Stimulated activated naive B cell treated with anti-CD40 and anti-IgM and Interleukin-4, amounts not matched to agents 10 μg/mL and 1 μg/mL and 100 μg/mL, for 72 hours (primary cell): ENCODE data around the gene QRSL1.
"Not testable (repeated sequence)": the region's sequence is repeated elsewhere in the genome, so short reads cannot be mapped to it uniquely, and the experiment has no call there.

Experiments used
- ATAC-seq, 2 donors: fragments of 150-1000 bp; cut with Tn5 transposase; replicated peaks; 2 replicates each; pipeline ENCODE4 v1.10.0; 2021; ENCODE audit warnings: moderate library complexity in 1 of 2
- DNase-seq: peaks from one replicate; pipeline ENCODE4 v3.0.0; 2021
- H3K27ac Mint-ChIP-seq: one replicate; pipeline ENCODE4 v1.8.0; 2022; ENCODE audit warnings: mild to moderate bottlenecking, mixed read lengths
- H3K27me3 Mint-ChIP-seq, 2 donors: one replicate each; pipeline ENCODE4 v1.8.0; 2022; ENCODE audit warnings: mixed read lengths in 2 of 2
- H3K36me3 Mint-ChIP-seq, 2 donors: one replicate each; pipeline ENCODE4 v1.8.0; 2022; ENCODE audit warnings: mixed read lengths in 2 of 2, mild to moderate bottlenecking in 1 of 2
- H3K4me1 Mint-ChIP-seq, 2 donors: one replicate each; pipeline ENCODE4 v1.8.0; 2022; ENCODE audit warnings: mixed read lengths in 2 of 2, mild to moderate bottlenecking in 1 of 2
- H3K4me3 Mint-ChIP-seq, 2 donors: one replicate each; pipeline ENCODE4 v1.8.0; 2022; ENCODE audit warnings: mild to moderate bottlenecking in 2 of 2, mixed read lengths in 2 of 2, moderate library complexity in 1 of 2
- H3K9me3 Mint-ChIP-seq, 2 donors: one replicate each; pipeline ENCODE4 v1.8.0; 2022; ENCODE audit warnings: mixed read lengths in 2 of 2, mild to moderate bottlenecking in 1 of 2

Gene QRSL1, protein sequence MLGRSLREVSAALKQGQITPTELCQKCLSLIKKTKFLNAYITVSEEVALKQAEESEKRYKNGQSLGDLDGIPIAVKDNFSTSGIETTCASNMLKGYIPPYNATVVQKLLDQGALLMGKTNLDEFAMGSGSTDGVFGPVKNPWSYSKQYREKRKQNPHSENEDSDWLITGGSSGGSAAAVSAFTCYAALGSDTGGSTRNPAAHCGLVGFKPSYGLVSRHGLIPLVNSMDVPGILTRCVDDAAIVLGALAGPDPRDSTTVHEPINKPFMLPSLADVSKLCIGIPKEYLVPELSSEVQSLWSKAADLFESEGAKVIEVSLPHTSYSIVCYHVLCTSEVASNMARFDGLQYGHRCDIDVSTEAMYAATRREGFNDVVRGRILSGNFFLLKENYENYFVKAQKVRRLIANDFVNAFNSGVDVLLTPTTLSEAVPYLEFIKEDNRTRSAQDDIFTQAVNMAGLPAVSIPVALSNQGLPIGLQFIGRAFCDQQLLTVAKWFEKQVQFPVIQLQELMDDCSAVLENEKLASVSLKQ

DNA sequence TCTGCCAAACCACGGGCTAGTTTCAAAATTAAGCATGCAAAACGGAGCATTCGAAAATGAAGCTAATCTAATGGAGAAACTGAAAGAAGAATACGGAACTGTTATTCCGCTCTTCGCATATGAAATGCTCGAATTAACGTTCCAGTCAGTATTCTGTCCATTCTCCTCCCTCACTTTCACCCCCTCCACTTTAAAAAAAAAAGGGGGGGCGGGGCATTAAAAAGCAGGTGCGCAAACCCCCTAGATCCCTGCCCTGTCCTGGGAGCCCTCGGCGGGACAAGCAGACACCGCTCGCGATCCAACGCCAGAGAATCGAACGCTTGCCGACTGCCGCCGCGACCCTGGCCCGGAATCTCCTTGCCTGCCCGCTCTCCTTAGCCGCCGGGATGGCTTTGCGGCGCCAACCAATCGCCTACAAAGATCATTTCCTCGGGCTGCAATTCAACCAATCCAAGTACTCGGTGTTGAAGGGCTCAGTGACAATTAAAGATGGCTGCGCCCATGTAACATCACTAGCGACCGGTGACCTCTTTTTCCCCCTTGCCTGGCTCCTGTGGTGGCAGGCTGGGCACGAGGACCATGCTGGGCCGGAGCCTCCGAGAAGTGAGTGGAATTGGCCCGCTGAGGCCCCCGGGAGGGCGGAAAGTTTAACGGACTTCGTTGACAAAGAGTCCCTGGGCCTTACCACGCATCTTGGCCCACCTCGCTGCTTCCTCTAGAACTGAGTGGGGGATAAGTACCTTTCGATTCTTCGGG, at the start of gene QRSL1, which contains the start of gene RTN4IP1:
Gene QRSL1 (plus strand): TSS at position 476 of the 756 bp plus-strand sequence. CDS start 104 bp downstream, at position 580.
Gene RTN4IP1 (minus strand): TSS at position 396 of the 756 bp plus-strand sequence. CDS start 477 bp downstream, outside the sequence.
- Mint-ChIP-seq H3K4me3 (peak within 1 kb of the TSS; percentile 93 to 94), H3K27me3 (no peaks in the 10 kb centered on the region), H3K9me3 (no peaks in the 10 kb centered on the region), H3K4me1 (peaks cover 34 to 58% of the 10 kb centered on the region in 2 donors), H3K27ac (peak within 1 kb of the TSS; percentile 99), H3K36me3 (peaks cover 7 to 23% of the 10 kb centered on the region in 2 donors)
- DNase-seq (peak; percentile 89), ATAC-seq (peak; percentile 93 to 94)

DNA sequence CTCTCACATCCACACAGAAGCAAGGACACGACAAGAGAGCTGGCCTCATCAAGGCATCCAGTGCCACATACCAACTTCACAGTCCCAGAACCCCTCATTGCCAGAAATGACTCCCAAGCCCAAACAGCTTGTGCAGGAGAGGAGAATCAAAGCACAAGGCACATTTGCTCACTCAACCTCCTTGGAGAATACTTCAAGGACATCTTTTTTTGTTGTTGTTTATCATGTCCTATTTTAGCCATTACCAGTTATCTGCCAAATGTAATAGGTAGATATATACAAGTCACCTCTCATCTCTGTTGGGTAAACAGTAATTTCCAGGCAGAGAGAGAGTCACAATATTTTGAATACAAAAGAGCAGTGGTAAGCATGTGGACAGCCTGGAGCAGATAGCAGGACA, 47.9 kb upstream of the QRSL1 start:
- no peaks in the 10 kb centered on the region for H3K27me3 Mint-ChIP-seq
- no peak overlapping the region for H3K27ac Mint-ChIP-seq
- no peak overlapping the region for H3K4me3 Mint-ChIP-seq
- no peak for ATAC-seq
- no peak for DNase-seq
- H3K36me3 Mint-ChIP-seq = peaks cover 8 to 28% of the 10 kb centered on the region in 2 donors
- H3K4me1 Mint-ChIP-seq = no peaks in the 10 kb centered on the region
- no peaks in the 10 kb centered on the region for H3K9me3 Mint-ChIP-seq

- Mint-ChIP-seq H3K4me3 (no peak overlapping the region), H3K27ac (no peak overlapping the region), H3K4me1 (peaks cover 0 to 3% of the 10 kb centered on the region in 2 donors), H3K27me3 (no peaks in the 10 kb centered on the region), H3K9me3 (peaks cover 2 to 4% of the 10 kb centered on the region in 2 donors), H3K36me3 (peaks cover 16 to 44% of the 10 kb centered on the region in 2 donors)
- ATAC-seq (no peak), DNase-seq (no peak)
Observed at GRCh38 chr6:106586815-106587415, 42.5 kb upstream of the QRSL1 start.

- DNase-seq, ATAC-seq, H3K27ac Mint-ChIP-seq, H3K4me1 Mint-ChIP-seq, H3K9me3 Mint-ChIP-seq, H3K4me3 Mint-ChIP-seq, H3K27me3 Mint-ChIP-seq: not testable (repeated sequence)
- H3K36me3 Mint-ChIP-seq = peaks cover 12 to 41% of the 10 kb centered on the region in 2 donors
Observed at GRCh38 chr6:106588937-106589336, 40.4 kb upstream of the QRSL1 start.

DNA sequence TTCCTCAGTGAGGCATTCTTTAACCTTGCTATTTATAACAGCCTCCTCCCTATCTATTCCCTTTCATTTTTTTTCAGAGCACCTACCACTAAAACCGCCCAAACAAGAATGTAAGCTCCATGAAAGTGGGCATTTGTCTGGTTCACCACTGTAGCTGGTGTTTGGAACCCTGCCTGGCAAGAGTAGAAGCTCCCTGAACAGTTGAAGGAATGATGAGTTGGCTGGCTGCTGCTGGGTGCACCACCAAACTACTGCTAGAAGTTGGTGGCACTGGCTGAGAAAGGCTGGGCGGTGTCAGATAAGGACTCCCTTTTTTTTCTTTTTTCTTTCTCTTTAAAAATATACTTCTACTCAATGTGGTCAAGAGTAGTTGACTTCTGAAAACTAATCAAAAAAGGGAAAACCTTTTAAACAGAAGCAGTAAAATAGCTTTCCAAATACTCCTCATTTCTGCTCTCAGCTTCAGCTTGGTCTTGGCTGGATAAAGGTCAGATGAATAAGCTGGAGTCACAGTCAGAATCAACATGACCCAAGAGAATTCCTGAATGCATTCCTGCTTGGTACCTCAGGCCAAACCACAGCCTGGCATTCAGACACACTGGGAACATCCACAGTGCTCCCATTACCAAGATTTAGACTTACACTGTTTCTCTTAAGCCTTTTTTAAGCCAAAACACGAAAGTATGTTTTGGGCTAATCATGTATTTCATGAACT, 38.1 kb upstream of the QRSL1 start:
- no peak overlapping the region for H3K4me3 Mint-ChIP-seq
- H3K27me3 Mint-ChIP-seq = no peaks in the 10 kb centered on the region
- ATAC-seq (no peak), DNase-seq (no peak)
- peaks cover 14 to 40% of the 10 kb centered on the region in 2 donors for H3K36me3 Mint-ChIP-seq
- peaks cover 0 to 3% of the 10 kb centered on the region in 2 donors for H3K4me1 Mint-ChIP-seq
- H3K9me3 Mint-ChIP-seq = peaks cover 2 to 4% of the 10 kb centered on the region in 2 donors
- H3K27ac Mint-ChIP-seq = no peak overlapping the region

- Mint-ChIP-seq H3K27ac (no peak overlapping the region), H3K9me3 (peaks cover 0 to 4% of the 10 kb centered on the region in 2 donors), H3K27me3 (no peaks in the 10 kb centered on the region), H3K4me3 (no peak overlapping the region), H3K4me1 (peaks cover 0 to 8% of the 10 kb centered on the region in 2 donors), H3K36me3 (peaks cover 22 to 32% of the 10 kb centered on the region in 2 donors)
- ATAC-seq (no peak), DNase-seq (no peak)
Observed at GRCh38 chr6:106599440-106599839, 29.9 kb upstream of the QRSL1 start.

- ATAC-seq (no peak), DNase-seq (no peak)
- Mint-ChIP-seq H3K4me3 (no peak overlapping the region), H3K36me3 (peaks cover 19 to 34% of the 10 kb centered on the region in 2 donors), H3K9me3 (peaks cover 0 to 4% of the 10 kb centered on the region in 2 donors), H3K27me3 (no peaks in the 10 kb centered on the region), H3K27ac (no peak overlapping the region), H3K4me1 (peaks cover 4 to 13% of the 10 kb centered on the region in 2 donors)
Observed at GRCh38 chr6:106600329-106600728, 29.0 kb upstream of the QRSL1 start.

GRCh38 chr6:106608080-106608668, 21.2 kb upstream of the QRSL1 start:
- DNase-seq (peak; percentile 28), ATAC-seq (peak; percentile 85 to 88)
- Mint-ChIP-seq H3K4me3 (no peak overlapping the region), H3K9me3 (peaks cover 0 to 4% of the 10 kb centered on the region in 2 donors), H3K27ac (no peak overlapping the region), H3K36me3 (peaks cover 7 to 21% of the 10 kb centered on the region in 2 donors), H3K4me1 (peaks cover 20 to 40% of the 10 kb centered on the region in 2 donors), H3K27me3 (no peaks in the 10 kb centered on the region)

- no peak overlapping the region for H3K27ac Mint-ChIP-seq
- DNase-seq (peak; percentile 17), ATAC-seq (peak; percentile 55 to 66)
- no peaks in the 10 kb centered on the region for H3K27me3 Mint-ChIP-seq
- peaks cover 11 to 23% of the 10 kb centered on the region in 2 donors for H3K36me3 Mint-ChIP-seq
- peaks cover 0 to 4% of the 10 kb centered on the region in 2 donors for H3K9me3 Mint-ChIP-seq
- H3K4me1 Mint-ChIP-seq = peaks cover 29 to 45% of the 10 kb centered on the region in 2 donors
- H3K4me3 Mint-ChIP-seq = no peak overlapping the region
Observed at GRCh38 chr6:106609699-106610098, 19.7 kb upstream of the QRSL1 start.

- no peak for DNase-seq
- Mint-ChIP-seq H3K36me3 (peaks cover 8 to 18% of the 10 kb centered on the region in 2 donors), H3K4me1 (peaks cover 30 to 51% of the 10 kb centered on the region in 2 donors), H3K4me3 (no peak overlapping the region), H3K27me3 (no peaks in the 10 kb centered on the region), H3K9me3 (peaks cover 0 to 4% of the 10 kb centered on the region in 2 donors), H3K27ac (no peak overlapping the region)
- ATAC-seq = no peak
Observed at GRCh38 chr6:106611030-106611429, 18.3 kb upstream of the QRSL1 start.

- no peak for DNase-seq
- peaks cover 9 to 23% of the 10 kb centered on the region in 2 donors for H3K36me3 Mint-ChIP-seq
- peaks cover 34 to 57% of the 10 kb centered on the region in 2 donors for H3K4me1 Mint-ChIP-seq
- peak overlapping the region; percentile 83 for H3K27ac Mint-ChIP-seq
- H3K4me3 Mint-ChIP-seq = peak overlapping the region in 1 of 2 donors; percentile 11
- H3K27me3 Mint-ChIP-seq = no peaks in the 10 kb centered on the region
- H3K9me3 Mint-ChIP-seq = peaks cover 0 to 4% of the 10 kb centered on the region in 2 donors
- peak; percentile 47 to 64 for ATAC-seq
Observed at GRCh38 chr6:106612671-106613416, 16.5 kb upstream of the QRSL1 start.

- Mint-ChIP-seq H3K27ac (no peak overlapping the region), H3K4me3 (peak overlapping the region in 1 of 2 donors; percentile 67), H3K4me1 (peaks cover 36 to 52% of the 10 kb centered on the region in 2 donors), H3K27me3 (no peaks in the 10 kb centered on the region), H3K36me3 (peaks cover 9 to 27% of the 10 kb centered on the region in 2 donors), H3K9me3 (peaks cover 0 to 4% of the 10 kb centered on the region in 2 donors)
- ATAC-seq = no peak
- no peak for DNase-seq
Observed at GRCh38 chr6:106613590-106613989, 15.8 kb upstream of the QRSL1 start.
